Measurements from ENCODE around the gene MGAT5. TPM values are rescaled to one million over a fixed set of nuclear protein-coding genes. Genes with fewer than 3 reads are reported as not detected.

Gene MGAT5
- total RNA-seq, 1 donor from 2014 or later, result 54.4 TPM

GRCh38 chr2:134274121-134274520 is 20.2 kb downstream of the MGAT5 start:
- Histone ChIP-seq H3K27ac (no peak overlapping the region), H3K27me3 (no peaks in the 10 kb centered on the region), H3K9me3 (no peaks in the 10 kb centered on the region), H3K4me3 (no peak overlapping the region), H3K4me1 (no peaks in the 10 kb centered on the region), H3K36me3 (peaks cover 8% of the 10 kb centered on the region)
- DNase-seq (no peak), ATAC-seq (no peak)
- intact Hi-C loops (cut with DNase I), result no loop called here
- TF ChIP-seq CTCF (IDR thresholded peaks at IDR 0.05), result no peak

GRCh38 chr2:134275058-134275862 is 21.4 kb downstream of the MGAT5 start:
- H3K4me3 ChIP-seq, result no peak overlapping the region
- H3K27ac ChIP-seq, result no peak overlapping the region
- H3K9me3 ChIP-seq, result no peaks in the 10 kb centered on the region
- H3K36me3 ChIP-seq, result peaks cover 8% of the 10 kb centered on the region
- no peak for TF ChIP-seq CTCF (IDR thresholded peaks at IDR 0.05)
- intact Hi-C loops (cut with DNase I), result no loop called here
- no peak for ATAC-seq
- H3K4me1 ChIP-seq, result no peaks in the 10 kb centered on the region
- no peak for DNase-seq
- no peaks in the 10 kb centered on the region for H3K27me3 ChIP-seq

GRCh38 chr2:134276381-134277172 is 22.7 kb downstream of the MGAT5 start:
- H3K27me3 ChIP-seq, result no peaks in the 10 kb centered on the region
- no peaks in the 10 kb centered on the region for H3K4me1 ChIP-seq
- intact Hi-C loops (cut with DNase I), result no loop called here
- DNase-seq (no peak), ATAC-seq (no peak)
- H3K4me3 ChIP-seq, result no peak overlapping the region
- no peaks in the 10 kb centered on the region for H3K36me3 ChIP-seq
- H3K9me3 ChIP-seq, result no peaks in the 10 kb centered on the region
- H3K27ac ChIP-seq, result no peak overlapping the region
- no peak for TF ChIP-seq CTCF (IDR thresholded peaks at IDR 0.05)

- no peak for TF ChIP-seq CTCF (IDR thresholded peaks at IDR 0.05)
- Histone ChIP-seq H3K27ac (no peak overlapping the region), H3K27me3 (no peaks in the 10 kb centered on the region), H3K36me3 (no peaks in the 10 kb centered on the region), H3K9me3 (no peaks in the 10 kb centered on the region), H3K4me3 (no peak overlapping the region), H3K4me1 (no peaks in the 10 kb centered on the region)
- intact Hi-C loops (cut with DNase I), result no loop called here
- ATAC-seq (no peak), DNase-seq (no peak)
These were observed 23.4 kb downstream of the MGAT5 start for GRCh38 chr2:134277223-134277622.

GRCh38 chr2:134278553-134278952 is 24.7 kb downstream of the MGAT5 start:
- DNase-seq, result no peak
- Histone ChIP-seq H3K36me3 (no peaks in the 10 kb centered on the region), H3K9me3 (no peaks in the 10 kb centered on the region), H3K4me1 (no peaks in the 10 kb centered on the region), H3K27ac (no peak overlapping the region), H3K4me3 (no peak overlapping the region), H3K27me3 (no peaks in the 10 kb centered on the region)
- no peak for TF ChIP-seq CTCF (IDR thresholded peaks at IDR 0.05)
- ATAC-seq, result no peak
- intact Hi-C loops (cut with DNase I), result no loop called here

Data from upper lobe of right lung (tissue), 1 donor.